ENCODE data around the gene MOB1A.
A peak's percentile ranks its signal among the peaks of the same experiment; 100 is the strongest.
"Not testable (repeated sequence)": the region's sequence is repeated elsewhere in the genome, so short reads cannot be mapped to it uniquely, and the experiment has no call there.

Gene MOB1A

GRCh38 chr2:74178211-74179062 lies at the start of gene MOB1A:
Gene MOB1A (minus strand): TSS chr2:74178879. CDS start chr2:74178674, 205 bp downstream.
- peak; percentile 99 for DNase-seq

GRCh38 chr2:74227646-74228045 lies 49.0 kb upstream of the MOB1A start:
- DNase-seq = no peak

- DNase-seq = no peak
These were observed 48.1 kb upstream of the MOB1A start for GRCh38 chr2:74226648-74227213.

- no peak for DNase-seq
These were observed 47.2 kb upstream of the MOB1A start for GRCh38 chr2:74225698-74226459.

GRCh38 chr2:74223941-74224770 lies 45.5 kb upstream of the MOB1A start:
- no peak for DNase-seq

- DNase-seq = no peak
These were observed 43.6 kb upstream of the MOB1A start for GRCh38 chr2:74222300-74222650.

GRCh38 chr2:74221604-74222299 lies 43.1 kb upstream of the MOB1A start:
- DNase-seq = no peak

GRCh38 chr2:74221091-74221490 lies 42.4 kb upstream of the MOB1A start:
- DNase-seq = no peak

GRCh38 chr2:74219846-74220486 lies 41.3 kb upstream of the MOB1A start:
- DNase-seq = no peak

- DNase-seq = no peak
These were observed 38.0 kb upstream of the MOB1A start for GRCh38 chr2:74216642-74217041.

GRCh38 chr2:74215771-74216170 lies 37.1 kb upstream of the MOB1A start:
- DNase-seq = not testable (repeated sequence)

GRCh38 chr2:74212702-74213410 lies 34.2 kb upstream of the MOB1A start:
- no peak for DNase-seq

- peak; percentile 56 for DNase-seq
These were observed 27.6 kb upstream of the MOB1A start for GRCh38 chr2:74206180-74206688.

- DNase-seq = peak; percentile 47
These were observed 26.9 kb upstream of the MOB1A start for GRCh38 chr2:74205596-74205995.

- no peak for DNase-seq
These were observed 26.4 kb upstream of the MOB1A start for GRCh38 chr2:74205113-74205512.

GRCh38 chr2:74204436-74204835 lies 25.8 kb upstream of the MOB1A start:
- DNase-seq = no peak

- no peak for DNase-seq
These were observed 22.9 kb upstream of the MOB1A start for GRCh38 chr2:74201596-74201995.

- no peak for DNase-seq
These were observed 22.5 kb upstream of the MOB1A start for GRCh38 chr2:74201196-74201595.

- DNase-seq = peak; percentile 44
These were observed 21.2 kb upstream of the MOB1A start for GRCh38 chr2:74199871-74200305.

GRCh38 chr2:74199275-74199701 lies 20.6 kb upstream of the MOB1A start:
- DNase-seq = peak; percentile 36

Data from activated CD4-positive, alpha-beta T cell treated with anti-CD3 and anti-CD28 coated beads for 48 hours (primary cell).